HPDE6-E6E7 (cell line): Measurements from ENCODE around the gene PCTP.
A peak's percentile ranks its signal among the peaks of the same experiment; 100 is the strongest.

ENCODE experiments used
- DNase-seq: peaks from one replicate; pipeline ENCODE4 v3.0.0; 2011; ENCODE audit warnings: missing footprints; ENCODE audit errors: extremely low spot score

Gene PCTP

DNA sequence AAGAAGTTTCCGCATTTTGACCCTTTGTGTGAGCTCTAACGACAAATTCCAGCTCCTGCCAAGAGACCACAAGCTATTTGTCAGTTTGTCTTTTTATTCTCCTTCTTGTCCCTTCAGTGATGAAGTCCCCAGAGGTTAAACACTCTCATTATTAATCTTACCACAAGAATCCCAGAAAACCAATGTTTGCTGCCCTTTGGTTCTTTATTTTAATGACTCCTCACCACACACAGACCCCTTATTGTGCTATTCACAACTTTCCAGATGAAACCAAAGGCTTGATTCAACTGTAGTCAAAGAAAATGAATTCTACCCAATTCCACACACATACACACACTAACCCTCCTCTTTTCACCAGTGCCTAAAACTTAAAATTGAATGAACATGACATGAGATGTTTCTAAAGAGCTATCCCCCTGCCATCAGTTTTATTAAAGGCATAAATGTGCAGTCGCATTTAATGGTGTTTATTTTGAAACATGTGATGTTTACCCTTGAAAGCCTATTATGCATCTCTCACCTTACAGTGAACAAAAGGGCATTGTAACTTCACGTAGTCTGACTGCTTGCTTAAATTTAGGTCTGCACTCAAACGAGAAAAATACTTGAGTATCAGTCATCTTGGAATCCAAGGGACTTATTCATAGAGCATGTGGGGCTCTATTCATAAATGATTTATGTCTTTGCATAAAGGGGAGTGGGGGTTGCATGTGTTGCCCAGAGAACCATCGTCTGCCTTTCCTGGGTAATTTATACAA, 44.1 kb downstream of the PCTP start:
- DNase-seq, result no peak

DNA sequence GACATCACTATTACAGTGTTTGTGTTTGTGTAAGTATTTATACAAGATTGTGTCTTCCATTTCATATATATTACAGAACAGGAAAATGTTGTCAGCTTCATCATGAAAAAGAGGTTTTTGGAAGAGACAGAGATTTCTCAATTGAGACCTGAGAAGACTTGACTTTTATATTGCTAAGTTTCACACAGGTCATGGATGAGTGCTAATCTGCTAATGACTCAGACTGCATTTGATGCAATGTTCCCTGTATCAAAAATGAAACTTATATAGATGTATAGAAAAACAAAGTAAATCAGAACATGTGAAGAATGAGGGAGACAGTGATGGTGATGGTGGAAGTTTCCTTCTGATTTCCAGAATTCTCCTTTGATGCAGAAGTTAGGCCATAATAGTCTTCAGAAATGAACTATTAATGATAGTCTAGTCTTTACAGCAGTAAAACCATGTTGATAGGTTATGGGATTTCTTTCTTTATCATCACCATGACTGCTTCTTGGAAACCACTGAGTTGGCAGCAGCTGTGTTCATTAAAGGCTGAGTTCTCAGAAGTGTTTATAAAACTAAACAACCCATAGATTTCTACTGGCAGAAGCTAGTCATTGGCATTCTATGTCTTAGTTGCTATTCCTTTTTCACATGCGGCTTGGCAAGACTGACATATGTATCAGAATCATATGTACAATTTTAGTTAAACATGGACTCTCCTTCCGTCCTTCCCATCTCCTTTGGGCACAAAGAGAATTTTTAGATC, 56.1 kb downstream of the PCTP start:
- no peak for DNase-seq

DNA sequence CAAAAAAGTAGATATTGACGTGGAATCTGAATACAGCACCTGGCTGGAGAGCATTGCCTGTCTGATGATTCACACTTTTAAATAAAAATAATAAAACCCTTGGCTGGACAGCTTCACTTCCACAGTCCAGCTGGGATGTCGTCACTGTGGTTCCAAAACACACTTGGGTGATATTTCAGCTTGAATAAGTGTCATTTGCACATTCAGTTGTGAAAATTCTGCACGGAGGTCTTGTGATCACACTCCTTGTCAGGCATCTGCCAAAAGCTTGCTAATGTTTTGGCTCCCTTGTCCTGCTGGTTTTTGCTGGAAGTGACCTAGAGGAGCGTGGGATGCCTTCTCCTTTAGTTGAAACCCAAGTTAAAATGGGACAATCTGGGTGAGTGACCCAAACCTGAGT, 60.7 kb downstream of the PCTP start:
- DNase-seq, result no peak

DNA sequence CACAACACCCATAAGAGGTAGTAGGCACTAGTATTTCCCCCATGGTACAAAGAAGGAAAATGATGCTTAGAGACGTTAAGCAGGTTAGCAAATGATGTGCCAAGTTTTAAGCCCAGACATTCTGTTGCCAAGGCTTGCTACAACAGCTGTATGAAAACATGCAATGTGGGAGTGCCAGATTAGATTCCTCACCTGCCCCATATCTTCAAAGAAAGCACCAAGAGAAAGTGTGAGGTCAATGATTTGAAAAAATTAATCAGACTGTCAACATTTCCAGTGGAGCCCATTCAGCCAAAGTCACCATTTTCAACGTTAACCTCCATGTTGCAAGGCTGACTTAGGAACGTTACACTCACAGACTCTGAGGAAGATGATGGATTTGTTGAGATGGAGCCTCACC, 61.5 kb downstream of the PCTP start:
- DNase-seq, result no peak

DNA sequence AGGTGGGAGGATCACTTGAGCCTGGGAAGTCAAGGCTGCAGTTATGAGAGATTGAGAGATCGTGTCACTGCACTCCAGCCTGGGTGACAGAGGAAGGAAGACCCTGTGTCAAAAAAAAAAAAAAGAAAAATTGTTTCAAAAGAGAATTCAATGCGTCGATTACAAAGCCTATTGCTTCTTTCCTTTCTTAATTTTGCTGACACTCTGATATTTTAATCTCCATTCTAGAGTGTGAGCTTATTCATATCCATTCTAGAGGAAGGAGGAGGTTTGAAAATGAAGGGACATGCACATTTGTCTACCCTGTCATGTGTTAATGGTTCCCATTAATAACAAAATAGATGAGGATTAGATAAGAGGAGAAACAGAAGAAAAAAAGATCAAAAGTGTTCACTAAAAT, 63.1 kb downstream of the PCTP start:
- DNase-seq, result no peak

DNA sequence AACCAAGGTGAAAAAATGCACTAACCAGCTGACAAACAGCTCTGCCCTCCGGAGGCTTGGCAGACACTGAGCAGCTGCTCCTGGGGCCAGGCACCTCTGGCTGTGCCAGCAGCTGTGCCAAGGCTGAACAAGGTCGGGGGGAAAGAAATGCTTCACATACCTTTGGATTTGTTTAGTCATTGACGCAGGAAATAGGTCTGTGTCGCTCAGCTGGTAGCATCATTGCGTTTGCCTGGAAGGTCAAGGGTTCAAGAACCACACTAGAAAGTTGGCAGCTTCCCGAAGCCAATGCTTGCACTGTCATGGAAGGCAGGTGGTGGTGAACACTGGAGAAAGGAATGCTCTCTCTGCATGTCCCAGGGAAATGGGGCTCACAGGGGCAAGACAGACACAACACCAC, 63.5 kb downstream of the PCTP start:
- DNase-seq, result no peak

DNA sequence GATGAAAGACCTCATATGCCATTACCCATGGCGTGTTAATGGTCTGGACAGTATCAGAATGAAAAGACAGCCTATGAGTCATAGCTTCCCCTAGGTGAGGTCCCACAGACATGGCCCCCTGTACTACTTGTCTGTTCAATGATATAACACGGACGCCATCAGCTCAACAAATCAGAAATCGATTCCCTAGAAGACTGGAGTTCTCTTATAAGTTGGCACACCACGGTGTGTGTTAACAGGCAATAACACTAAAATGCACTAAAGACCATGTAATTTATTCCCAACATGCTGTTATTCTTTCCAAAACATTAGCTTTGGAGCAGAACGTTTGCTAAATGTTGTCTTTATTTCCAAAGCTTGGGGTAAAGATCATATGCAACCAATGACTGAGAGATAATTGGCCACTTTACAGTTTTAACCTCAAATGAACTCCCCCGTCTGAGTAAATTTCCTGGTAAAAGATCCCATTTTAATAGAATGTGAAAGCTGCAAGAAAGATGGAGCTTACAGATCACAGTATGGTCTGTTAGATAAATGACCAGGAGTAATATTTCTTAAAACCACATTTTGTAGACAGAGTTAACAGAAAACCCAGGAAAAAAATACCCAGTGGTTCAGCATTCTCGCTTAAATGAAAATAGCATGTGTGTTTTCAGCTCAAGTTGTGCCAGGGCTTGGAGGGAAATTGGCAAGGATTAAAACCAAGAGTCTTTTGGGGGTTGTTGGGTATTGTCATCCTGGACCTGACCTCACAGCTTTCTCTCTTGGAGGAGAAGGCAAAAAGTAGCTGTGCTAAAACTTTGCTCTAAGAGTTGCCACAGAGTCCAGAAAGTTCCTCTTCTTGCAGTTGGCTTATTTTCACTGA, 65.9 kb downstream of the PCTP start:
- DNase-seq, result no peak

DNA sequence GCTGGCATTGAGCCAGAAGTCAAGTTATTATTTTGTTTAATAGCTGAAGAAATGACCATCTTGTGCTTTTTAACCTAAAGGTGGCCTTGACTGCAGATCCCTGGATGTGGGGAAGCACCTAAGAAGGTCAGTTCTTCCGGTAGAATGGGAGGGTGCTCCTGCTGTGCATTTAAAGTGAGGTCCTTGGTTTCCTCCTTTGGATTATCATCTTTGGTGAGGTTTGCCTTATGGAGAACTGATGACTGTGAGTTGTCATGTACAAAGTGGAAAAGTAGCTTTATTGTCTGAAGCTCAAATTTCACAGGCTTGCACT, 66.5 kb downstream of the PCTP start:
- no peak for DNase-seq

DNA sequence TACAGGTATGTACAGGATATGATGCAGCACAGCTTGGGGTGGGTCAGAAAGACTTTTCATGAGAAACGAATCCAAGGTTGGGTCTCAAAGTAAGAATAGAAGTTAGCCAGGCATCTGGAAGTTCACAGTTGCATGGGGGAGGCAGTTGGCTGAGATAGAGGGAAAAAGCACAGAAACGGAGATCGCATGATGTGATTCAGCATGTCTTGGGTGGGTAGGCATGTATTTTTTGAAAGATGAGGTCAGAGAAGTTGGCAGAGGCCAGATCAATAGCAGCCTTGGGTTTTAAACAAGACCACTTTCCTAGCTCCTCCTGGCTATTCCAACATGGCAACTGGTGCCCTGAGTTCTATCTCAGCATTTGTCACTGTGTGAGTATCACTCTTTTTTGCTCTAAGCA, 67.2 kb downstream of the PCTP start:
- DNase-seq, result no peak

DNA sequence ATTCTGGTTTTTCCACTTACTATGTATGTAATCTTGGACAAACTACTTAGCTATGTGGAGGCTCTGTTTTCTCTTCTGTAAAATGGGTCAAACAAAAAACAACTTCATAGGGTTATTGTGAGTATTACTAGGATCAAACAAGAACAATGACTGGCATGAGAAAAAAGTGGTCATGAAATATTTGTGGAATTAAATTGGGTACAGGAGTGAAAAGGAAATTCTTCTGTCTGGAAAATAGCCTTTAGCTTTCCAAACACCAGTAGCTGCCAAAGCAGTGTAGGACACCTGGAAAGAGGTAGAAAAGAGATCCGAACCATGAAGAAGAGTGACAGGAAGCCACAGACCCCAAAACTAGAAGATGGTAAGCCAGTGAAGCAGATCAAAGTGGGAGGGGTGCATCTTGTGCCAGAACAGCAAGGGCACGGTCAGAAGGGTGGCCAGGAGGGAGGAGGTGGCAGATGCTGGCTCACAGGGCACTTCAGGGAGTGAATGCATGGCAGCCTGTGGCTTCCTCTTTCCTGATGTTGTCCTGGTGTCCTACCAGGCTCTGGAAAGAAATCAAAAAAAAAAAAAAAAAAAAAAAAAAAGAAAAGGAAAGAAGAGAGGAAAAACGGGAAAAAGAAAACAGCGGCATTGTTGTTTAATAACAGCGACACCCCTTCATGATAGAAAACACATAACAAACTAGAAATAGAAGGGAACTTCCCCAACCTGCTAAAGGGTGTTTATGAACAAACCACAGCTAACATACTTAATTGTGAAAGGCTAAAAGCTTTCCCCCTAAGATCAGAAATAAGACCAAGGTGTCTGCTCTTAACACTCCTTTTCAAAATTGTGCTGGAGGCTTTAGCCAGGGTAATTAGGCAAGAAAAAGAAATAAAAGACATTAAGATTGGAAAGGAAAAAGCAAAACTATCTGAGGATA, 67.9 kb downstream of the PCTP start:
- DNase-seq, result no peak

DNA sequence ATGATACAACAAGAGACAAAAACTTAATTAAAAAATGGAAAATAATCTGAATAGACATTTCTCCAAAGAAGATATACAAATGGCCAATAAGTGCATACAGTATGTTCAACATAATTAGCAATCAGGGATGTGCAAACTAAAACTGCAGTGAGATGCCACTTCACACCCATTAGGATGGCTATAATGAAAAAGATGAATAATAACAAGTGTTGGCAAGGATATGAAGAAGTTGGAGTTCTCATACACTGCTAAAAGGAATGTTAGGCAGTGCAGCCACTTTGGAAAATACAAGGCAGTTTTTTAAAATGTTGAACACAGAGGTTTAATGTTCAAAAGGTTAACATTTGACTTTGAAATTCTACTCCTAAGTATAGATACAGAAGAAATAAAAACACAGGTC, 69.8 kb downstream of the PCTP start:
- no peak for DNase-seq

DNA sequence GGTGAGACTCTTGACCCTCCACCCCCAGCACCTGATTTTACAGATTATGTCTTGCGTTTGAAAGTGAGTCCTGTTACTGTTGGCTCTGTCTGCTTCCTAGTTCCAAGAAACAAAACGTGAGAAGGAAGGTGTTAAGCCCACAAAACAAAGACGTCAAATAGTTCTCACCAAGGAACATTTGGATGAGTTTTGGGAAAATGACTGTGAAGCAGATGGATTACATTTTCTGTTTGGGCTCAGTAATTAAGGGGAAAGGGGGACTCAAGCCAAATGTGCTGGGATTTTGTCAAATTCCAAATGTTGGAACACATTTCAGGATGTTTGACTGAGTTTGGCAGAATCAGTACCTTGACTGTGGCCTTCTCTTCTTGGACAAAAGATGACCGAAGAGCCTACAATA, 71.2 kb downstream of the PCTP start:
- DNase-seq, result no peak

DNA sequence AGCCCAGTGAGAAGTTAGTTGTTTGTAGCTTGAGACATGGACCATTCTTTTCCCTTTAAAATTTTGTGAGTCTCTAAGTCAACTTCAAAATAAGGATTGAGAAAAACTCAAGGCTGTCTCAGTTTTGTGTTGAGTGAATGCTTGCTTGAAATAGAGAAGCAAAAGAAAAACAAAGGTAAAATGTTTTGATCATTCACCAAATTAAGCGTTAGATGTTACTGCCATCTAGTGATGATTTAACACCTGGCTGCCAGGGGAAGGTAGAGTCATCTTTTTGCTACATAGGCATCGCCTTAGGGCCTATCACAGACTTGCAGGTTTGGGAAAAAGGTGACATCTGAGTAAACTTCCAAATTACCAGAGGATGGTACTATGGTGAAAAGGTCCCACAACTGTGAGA, 74.4 kb downstream of the PCTP start:
- peak; percentile 11 for DNase-seq
